K562 (cell line): ENCODE results near the gene METTL21C. TPM values are rescaled to one million over a fixed set of nuclear protein-coding genes. Genes with fewer than 3 reads are reported as not detected.
A peak's percentile ranks its signal among the peaks of the same experiment; 100 is the strongest.

Source experiments
- ARID4B ChIP-seq: sonication (generic); formaldehyde crosslinking; IDR thresholded peaks from 2 replicates; pipeline ENCODE4 v1.8.0; 2022; ENCODE audit warnings: mild to moderate bottlenecking, missing genetic modification reagents
- ATF3 ChIP-seq, 2 experiments: fragments of 450-650 bp in 1 of 2; sonication (generic) in 1 of 2; formaldehyde crosslinking in 1 of 2; IDR thresholded peaks in 1 of 2; conservative IDR thresholded peaks in 1 of 2; 2 replicates each; pipeline versions ENCODE4 v1.6.1 to v1.8.1; 2016 to 2023; ENCODE audit warnings: mild to moderate bottlenecking in 2 of 2, moderate library complexity in 2 of 2, inconsistent platforms in 1 of 2, missing genetic modification reagents in 1 of 2
- CBFA2T3 ChIP-seq: fragments of 450-650 bp; IDR thresholded peaks from 2 replicates; pipeline ENCODE4 v1.6.1; 2017
- CEBPB ChIP-seq: fragments of 450-650 bp; IDR thresholded peaks from 2 replicates; pipeline ENCODE4 v1.6.1; 2016; ENCODE audit warnings: missing genetic modification characterization, missing compliant biosample characterization
- CREBBP ChIP-seq: IDR thresholded peaks from one replicate; pipeline ENCODE4 v1.6.1; 2012; ENCODE audit warnings: low read depth, mild to moderate bottlenecking, control low read depth, inconsistent platforms, low read length
- CREM ChIP-seq: IDR thresholded peaks from 2 replicates; pipeline ENCODE4 v1.6.1; 2014; ENCODE audit warnings: antibody characterized with exemption, low read depth
- ETV1 ChIP-seq: fragments of 450-650 bp; conservative IDR thresholded peaks from 2 replicates; pipeline ENCODE4 v1.6.1; 2016; ENCODE audit warnings: missing genetic modification characterization, control low read depth, low read depth, missing compliant biosample characterization
- EZH2 ChIP-seq: IDR thresholded peaks from 2 replicates; pipeline ENCODE4 v1.6.1; 2012; ENCODE audit warnings: low read depth, mild to moderate bottlenecking, inconsistent platforms, low read length, borderline replicate concordance
- FOXM1 ChIP-seq, 2 experiments: fragments of 450-650 bp in 1 of 2; sonication (generic) in 1 of 2; formaldehyde crosslinking in 1 of 2; IDR thresholded peaks; 2 replicates each; pipeline versions ENCODE4 v1.6.1 to v1.9.0; 2017 to 2022; ENCODE audit warnings: low read depth in 2 of 2, mild to moderate bottlenecking in 2 of 2, missing genetic modification reagents in 1 of 2, moderate library complexity in 1 of 2
- JUND ChIP-seq, 2 experiments: IDR thresholded peaks; 2 replicates in 1 of 2; 3 replicates in 1 of 2; pipeline ENCODE4 v1.6.1; 2011; ENCODE audit warnings: borderline replicate concordance in 2 of 2, low read depth in 2 of 2, low read length in 2 of 2, improper control_type of control experiment in 1 of 2, missing biosample characterization in 1 of 2, missing genetic modification characterization in 1 of 2, missing genetic modification reagents in 1 of 2
- MEF2D ChIP-seq: conservative IDR thresholded peaks from 2 replicates; pipeline ENCODE4 v1.6.1; 2016; ENCODE audit warnings: low read depth, missing genetic modification characterization, missing compliant biosample characterization
- SMARCA4 ChIP-seq: fragments of 450-650 bp; IDR thresholded peaks from 2 replicates; pipeline ENCODE4 v1.6.1; 2016
- U2AF1 ChIP-seq: fragments of 200-400 bp; formaldehyde crosslinking; optimal IDR thresholded peaks from 2 replicates; pipeline ENCODE3; 2017; ENCODE audit warnings: mild to moderate bottlenecking, low read depth, low read length, moderate library complexity
- ZNF639 ChIP-seq, 2 experiments: fragments of 200-800 bp in 1 of 2; sonication (Bioruptor generic) in 1 of 2; sonication (generic) in 1 of 2; formaldehyde crosslinking in 1 of 2; IDR thresholded peaks in 1 of 2; conservative IDR thresholded peaks in 1 of 2; 2 replicates each; pipeline versions ENCODE4 v1.5.0 to v1.6.1; 2016 to 2020; ENCODE audit warnings: missing compliant biosample characterization in 1 of 2, missing genetic modification characterization in 1 of 2, missing genetic modification reagents in 1 of 2
- polyA plus RNA-seq, 8 experiments: library from polyadenylated mRNA; depleted of rRNA in 4 of 8; stranded (reverse) in 5 of 8; unstranded in 3 of 8; fragments of >200 nt; fragmentation: Nextera tagmentation in 2 of 8; fragmentation: Illumina TruSeq in 1 of 8; extraction: Ambion mirVana in 2 of 8; extraction: Trizol in 1 of 8; gene quantifications; 2 replicates each; pipeline versions ENCODE4 v1.2.1 to v1.2.3, GENCODE V29; 2011 to 2014; ENCODE audit warnings: inconsistent platforms in 1 of 8, missing spikeins in 1 of 8
- total RNA-seq, 7 experiments: library from RNA; depleted of rRNA in 6 of 7; stranded (reverse); fragments of >200 nt in 6 of 7; fragmentation: Illumina TruSeq in 2 of 7; extraction: Trizol in 2 of 7; gene quantifications; 2 replicates each; pipeline versions ENCODE4 v1.2.1 to v1.2.3, GENCODE V29; 2011 to 2021; ENCODE audit warnings: low replicate concordance in 1 of 7

The METTL21C gene
- total and polyA plus RNA-seq, 9 of the 15 experiments (the other 6 are each of a cell fraction or from before 2014, with no cell fraction given), result not detected

- TF ChIP-seq ATF3 (IDR thresholded peaks at IDR 0.05) (peak; percentile 98), ATF3 (CRISPR knock-in tag; conservative IDR thresholded peaks at IDR 0.05) (no peak), FOXM1 (IDR thresholded peaks at IDR 0.05; ENCODE audit: low read depth) (peak; percentile 60; the same call in 1 of the 2 replicates), FOXM1 (CRISPR knock-in tag; IDR thresholded peaks at IDR 0.05; ENCODE audit: low read depth) (no peak), JUND (IDR thresholded peaks at IDR 0.05; ENCODE audit: borderline replicate concordance, low read depth, low read length) (peak; percentile 81), JUND (tag; IDR thresholded peaks at IDR 0.05; ENCODE audit: borderline replicate concordance, low read depth, low read length) (peak; percentile 64; the same call in 1 of the 3 replicates), CREBBP (no peak), CBFA2T3 (peak; percentile 79), U2AF1 (no peak), EZH2 (no peak), ZNF639 (CRISPR knock-in tag; conservative IDR thresholded peaks at IDR 0.05 in 1 of 2, IDR thresholded peaks at IDR 0.05 in 1 of 2) (no peak), SMARCA4 (peak; percentile 72; the same call in 1 of the 2 replicates), CEBPB (tag) (peak; percentile 83), CREM (0 out of 2 replicates have a peak, but pooled peaks have one; percentile 32), MEF2D (tag) (peak; percentile 72; the same call in 1 of the 2 replicates), ETV1 (peak; percentile 66), ARID4B (no peak)
These were observed 24.7 kb downstream of the METTL21C start (continued) for GRCh38 chr13:102670130-102670529.
